ENCODE data around the gene METTL2B.

- TF ChIP-seq CTCF (conservative IDR thresholded peaks at IDR 0.05; ENCODE audit: low read length) = no peak
- no peak for TF ChIP-seq EZH2phosphoT487 (IDR thresholded peaks at IDR 0.05; ENCODE audit: borderline replicate concordance, low read depth, low read length)
Measured at GRCh38 chr7:128452552-128452951, 24.0 kb upstream of the METTL2B start.
